Tibial artery (tissue), 4 donors: ENCODE data around the gene TBL1X.

ENCODE experiments used
- DNase-seq, 2 donors: peaks; one replicate each; pipeline ENCODE4 v3.0.0-alpha.2; 2019
- H3K27ac ChIP-seq, 2 donors: fragments of 200-600 bp; sonication (generic) in 1 of 2; 1 replicate in 1 of 2; 2 replicates in 1 of 2; pipeline ENCODE4 v1.5.1; 2018 to 2019; ENCODE audit warnings: mild to moderate bottlenecking in 1 of 2
- H3K27me3 ChIP-seq, 2 donors: fragments of 200-600 bp; sonication (generic) in 1 of 2; one replicate each; pipeline versions ENCODE4 v1.5.1 to v1.6.0; 2016 to 2019
- H3K36me3 ChIP-seq, 3 donors: fragments of 200-600 bp; sonication (generic) in 2 of 3; one replicate each; pipeline ENCODE4 v1.5.1; 2016 to 2019; ENCODE audit warnings: mild to moderate bottlenecking in 2 of 3
- H3K4me1 ChIP-seq, 4 donors: fragments of 200-600 bp; sonication (generic) in 2 of 4; 1 replicate in 3 of 4; 2 replicates in 1 of 4; pipeline ENCODE4 v1.5.1; 2016 to 2019
- H3K4me3 ChIP-seq, 2 donors: fragments of 200-600 bp; sonication (generic) in 1 of 2; 1 replicate in 1 of 2; 2 replicates in 1 of 2; pipeline ENCODE4 v1.5.1; 2018 to 2019; ENCODE audit warnings: mild to moderate bottlenecking in 2 of 2
- H3K9me3 ChIP-seq, 3 donors: fragments of 200-600 bp; sonication (generic) in 1 of 3; one replicate each; pipeline ENCODE4 v1.5.1; 2016 to 2019
- intact Hi-C: fragments of 100-400 bp; cut with DNase I; formaldehyde crosslinking; loops from one replicate; pipeline ENCODE4 v1.15.0; 2023; ENCODE audit warnings: low total_unique reads
- TF ChIP-seq, protein P1 (sequence below), 2 experiments: fragments of 200-600 bp in 1 of 2; fragments of 450-650 bp in 1 of 2; IDR thresholded peaks; one replicate each; pipeline ENCODE4 v1.5.1; 2017 to 2019; ENCODE audit warnings: antibody characterized with exemption in 2 of 2, mild to moderate bottlenecking in 1 of 2, moderate library complexity in 1 of 2

Gene TBL1X

GRCh38 chrX:9464435-9465371, at the start of gene TBL1X:
TSS of gene TBL1X (plus strand) at chrX:9465058. CDS start at chrX:9653587, 188,529 bp downstream.
- H3K36me3 ChIP-seq: no peaks in the 10 kb centered on the region
- DNase-seq: peak; percentile 22 to 71
- TF ChIP-seq, protein P1, sequence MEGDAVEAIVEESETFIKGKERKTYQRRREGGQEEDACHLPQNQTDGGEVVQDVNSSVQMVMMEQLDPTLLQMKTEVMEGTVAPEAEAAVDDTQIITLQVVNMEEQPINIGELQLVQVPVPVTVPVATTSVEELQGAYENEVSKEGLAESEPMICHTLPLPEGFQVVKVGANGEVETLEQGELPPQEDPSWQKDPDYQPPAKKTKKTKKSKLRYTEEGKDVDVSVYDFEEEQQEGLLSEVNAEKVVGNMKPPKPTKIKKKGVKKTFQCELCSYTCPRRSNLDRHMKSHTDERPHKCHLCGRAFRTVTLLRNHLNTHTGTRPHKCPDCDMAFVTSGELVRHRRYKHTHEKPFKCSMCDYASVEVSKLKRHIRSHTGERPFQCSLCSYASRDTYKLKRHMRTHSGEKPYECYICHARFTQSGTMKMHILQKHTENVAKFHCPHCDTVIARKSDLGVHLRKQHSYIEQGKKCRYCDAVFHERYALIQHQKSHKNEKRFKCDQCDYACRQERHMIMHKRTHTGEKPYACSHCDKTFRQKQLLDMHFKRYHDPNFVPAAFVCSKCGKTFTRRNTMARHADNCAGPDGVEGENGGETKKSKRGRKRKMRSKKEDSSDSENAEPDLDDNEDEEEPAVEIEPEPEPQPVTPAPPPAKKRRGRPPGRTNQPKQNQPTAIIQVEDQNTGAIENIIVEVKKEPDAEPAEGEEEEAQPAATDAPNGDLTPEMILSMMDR (IDR thresholded peaks at IDR 0.05): no peak
- H3K27me3 ChIP-seq: no peaks in the 10 kb centered on the region
- no peaks in the 10 kb centered on the region for H3K9me3 ChIP-seq
- intact Hi-C loops: loop anchor here (10.0 kb wide), 1 partner anchor 240 kb away; no protein-coding TSS in a partner anchor
- peaks cover 0 to 40% (median 16%) of the 10 kb centered on the region in 4 donors for H3K4me1 ChIP-seq
- H3K27ac ChIP-seq: peak within 1 kb of the TSS; percentile 90 to 93
- peak within 1 kb of the TSS; percentile 77 to 83 for H3K4me3 ChIP-seq

- Histone ChIP-seq H3K4me1 (peaks cover 0 to 16% (median 0%) of the 10 kb centered on the region in 4 donors), H3K36me3 (no peaks in the 10 kb centered on the region), H3K27ac (peak overlapping the region; percentile 47 to 64), H3K27me3 (no peaks in the 10 kb centered on the region), H3K9me3 (no peaks in the 10 kb centered on the region), H3K4me3 (no peak overlapping the region)
- TF ChIP-seq, protein P1 (IDR thresholded peaks at IDR 0.05): no peak
- intact Hi-C loops: no loop called here
- DNase-seq: peak; percentile 23 to 71
Measured at GRCh38 chrX:9416562-9417348, 48.1 kb upstream of the TBL1X start.

- Histone ChIP-seq H3K9me3 (no peaks in the 10 kb centered on the region), H3K27ac (peak overlapping the region in 1 of 2 donors; percentile 47), H3K4me3 (no peak overlapping the region), H3K4me1 (peaks cover 0 to 16% (median 0%) of the 10 kb centered on the region in 4 donors), H3K27me3 (no peaks in the 10 kb centered on the region), H3K36me3 (no peaks in the 10 kb centered on the region)
- intact Hi-C loops: no loop called here
- TF ChIP-seq, protein P1 (IDR thresholded peaks at IDR 0.05): no peak
- no peak for DNase-seq
Measured at GRCh38 chrX:9418262-9418661, 46.6 kb upstream of the TBL1X start.

GRCh38 chrX:9420275-9421265, 44.3 kb upstream of the TBL1X start:
- H3K4me1 ChIP-seq: peaks cover 0 to 16% (median 0%) of the 10 kb centered on the region in 4 donors
- no peaks in the 10 kb centered on the region for H3K9me3 ChIP-seq
- H3K4me3 ChIP-seq: no peak overlapping the region
- DNase-seq: no peak
- intact Hi-C loops: no loop called here
- H3K27me3 ChIP-seq: no peaks in the 10 kb centered on the region
- no peaks in the 10 kb centered on the region for H3K36me3 ChIP-seq
- TF ChIP-seq, protein P1 (IDR thresholded peaks at IDR 0.05): no peak
- H3K27ac ChIP-seq: no peak overlapping the region

- H3K27ac ChIP-seq: no peak overlapping the region
- DNase-seq: no peak
- no peaks in the 10 kb centered on the region for H3K9me3 ChIP-seq
- no peaks in the 10 kb centered on the region for H3K36me3 ChIP-seq
- intact Hi-C loops: no loop called here
- TF ChIP-seq, protein P1 (IDR thresholded peaks at IDR 0.05): no peak
- H3K27me3 ChIP-seq: no peaks in the 10 kb centered on the region
- no peak overlapping the region for H3K4me3 ChIP-seq
- H3K4me1 ChIP-seq: no peaks in the 10 kb centered on the region
Measured at GRCh38 chrX:9429767-9430166, 35.1 kb upstream of the TBL1X start.
